ENCODE measurements around the gene TRIB2. TPM values are rescaled to one million over a fixed set of nuclear protein-coding genes. Genes with fewer than 3 reads are reported as not detected.

The TRIB2 gene
- total RNA-seq, 4 donors from 2014 or later, result 23.8 to 83.6 (median 40.1) TPM

DNA sequence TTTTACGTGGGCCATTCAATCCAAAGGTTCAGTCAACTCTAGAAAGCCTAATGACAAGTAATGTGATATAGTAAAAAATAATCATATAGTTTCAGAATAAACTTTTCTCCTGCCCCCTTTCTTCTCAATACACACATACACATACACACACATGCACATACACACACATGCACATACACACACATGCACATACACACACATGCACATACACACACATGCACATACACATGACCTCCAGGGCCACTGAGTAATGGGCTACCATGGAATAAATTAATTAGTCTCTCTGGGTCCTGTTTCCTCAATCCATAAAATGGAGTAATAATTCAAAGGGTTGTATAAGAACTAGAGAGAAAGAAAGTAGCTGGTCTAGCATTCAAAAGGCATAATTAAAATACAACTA is 5.4 kb upstream of the TRIB2 start:
- Histone ChIP-seq H3K36me3 (no peaks in the 10 kb centered on the region), H3K27me3 (no peaks in the 10 kb centered on the region), H3K4me1 (peaks cover 0 to 3% of the 10 kb centered on the region in 2 donors), H3K9me3 (no peaks in the 10 kb centered on the region), H3K4me3 (no peak overlapping the region), H3K27ac (no peak overlapping the region)
- intact Hi-C loops (cut with DNase I; ENCODE audit: low total_unique reads), result loop anchor here (10.0 kb wide), 2 partner anchors 257 to 847 kb away; no protein-coding TSS in a partner anchor
- TF ChIP-seq POLR2A (IDR thresholded peaks at IDR 0.05) (no peak), CTCF (IDR thresholded peaks at IDR 0.05) (no peak)
- DNase-seq, result no peak

GRCh38 chr2:12712881-12713280 is 3.9 kb upstream of the TRIB2 start:
- no peak for DNase-seq
- Histone ChIP-seq H3K4me3 (no peak overlapping the region), H3K36me3 (no peaks in the 10 kb centered on the region), H3K27me3 (no peaks in the 10 kb centered on the region), H3K9me3 (no peaks in the 10 kb centered on the region), H3K4me1 (peaks cover 0 to 3% of the 10 kb centered on the region in 2 donors), H3K27ac (no peak overlapping the region)
- TF ChIP-seq CTCF (IDR thresholded peaks at IDR 0.05) (no peak), POLR2A (IDR thresholded peaks at IDR 0.05) (no peak)
- intact Hi-C loops (cut with DNase I; ENCODE audit: low total_unique reads), result loop anchor here (10.0 kb wide), 2 partner anchors 258 to 848 kb away; no protein-coding TSS in a partner anchor

DNA sequence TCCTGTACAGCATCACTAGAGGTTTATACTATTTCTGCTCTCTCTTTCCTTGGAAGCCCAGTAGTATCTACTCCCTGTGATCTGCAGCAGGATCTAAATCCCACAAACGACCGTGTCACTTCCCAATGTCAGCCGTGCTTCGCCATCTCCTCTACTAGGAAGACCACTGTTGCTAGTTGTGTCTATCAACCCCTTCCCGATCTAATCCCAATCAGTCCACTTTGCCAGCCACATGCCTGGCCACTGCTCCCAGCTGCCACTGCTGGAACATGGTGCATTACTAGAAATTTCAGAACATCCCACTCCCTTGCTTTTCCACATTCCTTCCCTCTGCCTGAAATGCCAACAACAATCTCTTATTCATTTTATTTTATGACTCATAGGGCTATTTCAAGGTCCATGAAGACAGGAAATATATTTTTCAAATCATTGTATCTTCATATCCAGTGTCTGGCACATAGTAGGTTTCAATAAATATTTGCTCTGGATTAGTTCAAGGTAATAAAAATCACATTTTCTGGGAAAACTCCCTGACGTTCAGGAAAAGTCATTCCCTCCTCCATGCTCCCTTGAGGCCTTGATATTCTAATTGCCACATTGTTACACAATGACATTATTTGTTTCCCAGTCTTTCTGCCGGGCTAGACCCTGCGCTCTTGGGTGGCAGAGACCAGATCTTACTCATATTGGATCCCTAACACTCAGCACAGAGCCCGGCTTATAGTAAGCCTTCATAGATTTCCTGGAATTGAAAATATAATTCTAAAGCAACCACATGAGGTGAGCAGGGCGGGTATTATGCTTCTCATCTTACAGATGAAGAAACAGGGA is 2.1 kb upstream of the TRIB2 start:
- Histone ChIP-seq H3K27me3 (no peaks in the 10 kb centered on the region), H3K4me3 (no peak overlapping the region), H3K4me1 (peaks cover 0 to 3% of the 10 kb centered on the region in 2 donors), H3K27ac (peak overlapping the region; percentile 87 to 96), H3K36me3 (no peaks in the 10 kb centered on the region), H3K9me3 (no peaks in the 10 kb centered on the region)
- TF ChIP-seq CTCF (IDR thresholded peaks at IDR 0.05) (no peak), POLR2A (IDR thresholded peaks at IDR 0.05) (no peak)
- intact Hi-C loops (cut with DNase I; ENCODE audit: low total_unique reads), result loop anchor here (10.0 kb wide), 2 partner anchors 260 to 850 kb away; no protein-coding TSS in a partner anchor
- DNase-seq, result no peak

GRCh38 chr2:12715258-12716031 is 1.3 kb upstream of the TRIB2 start:
- H3K27ac ChIP-seq, result peak overlapping the region; percentile 87 to 96
- H3K4me3 ChIP-seq, result peak overlapping the region; percentile 80 to 96
- H3K36me3 ChIP-seq, result no peaks in the 10 kb centered on the region
- H3K4me1 ChIP-seq, result peaks cover 0 to 3% of the 10 kb centered on the region in 2 donors
- no peaks in the 10 kb centered on the region for H3K27me3 ChIP-seq
- intact Hi-C loops (cut with DNase I; ENCODE audit: low total_unique reads), result loop anchor here (10.0 kb wide), 2 partner anchors 261 to 851 kb away; no protein-coding TSS in a partner anchor
- no peaks in the 10 kb centered on the region for H3K9me3 ChIP-seq
- DNase-seq, result no peak
- TF ChIP-seq CTCF (IDR thresholded peaks at IDR 0.05) (no peak), POLR2A (IDR thresholded peaks at IDR 0.05) (no peak)

- H3K36me3 ChIP-seq, result no peaks in the 10 kb centered on the region
- no peaks in the 10 kb centered on the region for H3K9me3 ChIP-seq
- peak; percentile 48 to 57 (median 53) for TF ChIP-seq CTCF (IDR thresholded peaks at IDR 0.05)
- TF ChIP-seq POLR2A (IDR thresholded peaks at IDR 0.05), result no peak
- peak; percentile 69 to 81 for DNase-seq
- H3K27ac ChIP-seq, result peak overlapping the region; percentile 87 to 96
- peak overlapping the region; percentile 80 to 96 for H3K4me3 ChIP-seq
- no peaks in the 10 kb centered on the region for H3K27me3 ChIP-seq
- peaks cover 0 to 3% of the 10 kb centered on the region in 2 donors for H3K4me1 ChIP-seq
- intact Hi-C loops (cut with DNase I; ENCODE audit: low total_unique reads), result loop anchor here (10.0 kb wide), 2 partner anchors 261 to 851 kb away; no protein-coding TSS in a partner anchor
These were observed 779 bp upstream of the TRIB2 start for GRCh38 chr2:12716032-12716281.

Data from uterus (tissue), 4 donors.